H1 (cell line): Measurements from ENCODE around the gene GCAT. TPM values are rescaled to one million over a fixed set of nuclear protein-coding genes. Genes with fewer than 3 reads are reported as not detected.

ENCODE experiments used
- CTCF ChIA-PET: fragments of 300-600 bp; sonication (Branson Sonifier 250); formaldehyde crosslinking; loops from one replicate; lab custom pipeline; 2021; ENCODE audit not compliant: partially characterized antibody; lab: Charles Lee
- POLR2A ChIA-PET: fragments of 300-600 bp; sonication (Branson Sonifier 250); formaldehyde crosslinking; loops from one replicate; lab custom pipeline; 2021; ENCODE audit warnings: inconsistent platforms; ENCODE audit not compliant: partially characterized antibody; lab: Charles Lee
- DNase-seq, 2 experiments: peaks; one replicate each; pipeline versions ENCODE4 v3.0.0 to v3.0.0-alpha.2; 2010 to 2022; ENCODE audit warnings: low spot score in 2 of 2, low read depth in 1 of 2, mixed read lengths in 1 of 2
- FAIRE-seq: peaks from 2 replicates; lab custom pipeline; 2011; peaks lifted over from hg19 to GRCh38; lab: Jason Lieb, UNC
- H2AFZ ChIP-seq: 2 replicates; pipeline ENCODE4 v1.8.1; 2012; ENCODE audit warnings: low read length, inconsistent platforms
- H2AK5ac ChIP-seq: 2 replicates; pipeline ENCODE4 v1.6.1; 2013; ENCODE audit warnings: low read depth, low read length
- H2BK120ac ChIP-seq: replicated peaks from 2 replicates; pipeline ENCODE3; 2013; ENCODE audit warnings: low read depth, low read length, inconsistent platforms
- H2BK12ac ChIP-seq: 2 replicates; pipeline ENCODE4 v1.6.1; 2013; ENCODE audit warnings: low read depth, low read length
- H2BK15ac ChIP-seq: 2 replicates; pipeline ENCODE4 v1.6.1; 2013; ENCODE audit warnings: low read length
- H2BK20ac ChIP-seq: 2 replicates; pipeline ENCODE4 v1.6.1; 2013; ENCODE audit warnings: low read length
- H2BK5ac ChIP-seq: 2 replicates; pipeline ENCODE4 v1.6.1; 2013; ENCODE audit warnings: low read depth, low read length
- H3K14ac ChIP-seq: 2 replicates; pipeline ENCODE4 v1.6.1; 2013; ENCODE audit warnings: inconsistent platforms; ENCODE audit not compliant: insufficient read length
- H3K18ac ChIP-seq: 2 replicates; pipeline ENCODE4 v1.6.1; 2013; ENCODE audit warnings: low read length; ENCODE audit errors: extremely low read depth
- H3K23ac ChIP-seq: 2 replicates; pipeline ENCODE4 v1.6.1; 2013; ENCODE audit warnings: inconsistent platforms; ENCODE audit not compliant: insufficient read length
- H3K23me2 ChIP-seq: 2 replicates; pipeline ENCODE4 v1.6.1; 2013; ENCODE audit warnings: low read depth, low read length
- H3K27ac ChIP-seq: 2 replicates; pipeline ENCODE4 v1.6.1; 2011; ENCODE audit warnings: low read depth, low read length, inconsistent platforms
- H3K27me3 ChIP-seq, 4 experiments: replicated peaks in 1 of 4; 1 replicate in 1 of 4; 2 replicates in 3 of 4; pipeline versions ENCODE4 v1.6.1 to v1.8.1; 2011 to 2013; ENCODE audit warnings: low read length in 3 of 4, mild to moderate bottlenecking in 3 of 4, inconsistent platforms in 2 of 4, mixed read lengths in 2 of 4, moderate library complexity in 1 of 4; ENCODE audit not compliant: control insufficient read depth in 3 of 4, insufficient read depth in 3 of 4; ENCODE audit errors: extremely low read depth in 1 of 4
- H3K36me3 ChIP-seq, 4 experiments: 2 replicates each; pipeline versions ENCODE4 v1.6.1 to v1.8.1; 2011 to 2013; ENCODE audit warnings: mild to moderate bottlenecking in 4 of 4, low read length in 3 of 4, moderate library complexity in 2 of 4, control low read depth in 1 of 4, inconsistent platforms in 1 of 4; ENCODE audit not compliant: insufficient read depth in 4 of 4, control insufficient read depth in 2 of 4
- H3K4ac ChIP-seq: replicated peaks from 2 replicates; pipeline ENCODE3; 2013; ENCODE audit warnings: low read length, low read depth, mixed read lengths, inconsistent platforms; ENCODE audit not compliant: insufficient read length
- H3K4me1 ChIP-seq, 4 experiments: replicated peaks in 1 of 4; 1 replicate in 1 of 4; 2 replicates in 3 of 4; pipeline versions ENCODE4 v1.6.1 to v1.8.1; 2011 to 2013; ENCODE audit warnings: low read length in 3 of 4, inconsistent platforms in 2 of 4, mixed read lengths in 1 of 4; ENCODE audit not compliant: insufficient read depth in 4 of 4, control insufficient read depth in 3 of 4
- H3K4me2 ChIP-seq, 2 experiments: 2 replicates each; pipeline versions ENCODE4 v1.6.1 to v1.8.1; 2011 to 2013; ENCODE audit warnings: low read depth in 2 of 2, low read length in 2 of 2, control low read depth in 1 of 2, inconsistent platforms in 1 of 2, mild to moderate bottlenecking in 1 of 2; ENCODE audit not compliant: insufficient read depth in 1 of 2
- H3K4me3 ChIP-seq, 4 experiments: fragments of 200-600, 300-600 bp in 1 of 4; sonication (generic), shearing (Covaris generic), sonication (Bioruptor Twin) in 1 of 4; 2 replicates each; pipeline versions ENCODE4 v1.5.1 to v1.8.1; 2011 to 2016; ENCODE audit warnings: low read length in 4 of 4, low read depth in 3 of 4, control low read depth in 2 of 4, inconsistent platforms in 2 of 4, mild to moderate bottlenecking in 2 of 4, mixed read lengths in 1 of 4, moderate library complexity in 1 of 4; ENCODE audit not compliant: insufficient read depth in 2 of 4; ENCODE audit errors: extremely low read depth in 1 of 4
- H3K56ac ChIP-seq: replicated peaks from 2 replicates; pipeline ENCODE3; 2013; ENCODE audit warnings: low read depth, mild to moderate bottlenecking, mixed read lengths, low read length, inconsistent platforms; ENCODE audit not compliant: insufficient read length
- H3K79me1 ChIP-seq: 2 replicates; pipeline ENCODE4 v1.6.1; 2013; ENCODE audit warnings: low read depth, low read length, control low read depth
- H3K79me2 ChIP-seq, 2 experiments: 2 replicates each; pipeline versions ENCODE4 v1.6.1 to v1.8.1; 2012 to 2013; ENCODE audit warnings: low read length in 2 of 2, mild to moderate bottlenecking in 2 of 2, inconsistent platforms in 1 of 2; ENCODE audit not compliant: insufficient read depth in 2 of 2, control insufficient read depth in 1 of 2
- H3K9ac ChIP-seq, 4 experiments: replicated peaks in 1 of 4; 1 replicate in 1 of 4; 2 replicates in 3 of 4; pipeline versions ENCODE4 v1.6.1 to v1.8.1; 2011 to 2013; ENCODE audit warnings: low read depth in 3 of 4, low read length in 3 of 4, control low read depth in 2 of 4, mild to moderate bottlenecking in 2 of 4, moderate library complexity in 2 of 4, inconsistent platforms in 1 of 4; ENCODE audit errors: extremely low read depth in 1 of 4
- H3K9me3 ChIP-seq, 2 experiments: 2 replicates each; pipeline versions ENCODE4 v1.6.1 to v1.8.1; 2012 to 2013; ENCODE audit warnings: mild to moderate bottlenecking in 2 of 2, moderate library complexity in 2 of 2, control low read depth in 1 of 2, inconsistent platforms in 1 of 2, low read depth in 1 of 2, low read length in 1 of 2, mixed read lengths in 1 of 2; ENCODE audit not compliant: insufficient read depth in 2 of 2
- H4K20me1 ChIP-seq, 2 experiments: replicated peaks in 1 of 2; 2 replicates each; pipeline versions ENCODE3 to v1.8.1; 2011 to 2013; ENCODE audit warnings: inconsistent platforms in 2 of 2, low read length in 2 of 2, mild to moderate bottlenecking in 1 of 2; ENCODE audit not compliant: insufficient read depth in 2 of 2, control insufficient read depth in 1 of 2
- H4K5ac ChIP-seq: 2 replicates; pipeline ENCODE4 v1.6.1; 2013; ENCODE audit warnings: low read length, low read depth, mixed read lengths, inconsistent platforms; ENCODE audit not compliant: insufficient read length
- H4K8ac ChIP-seq: 2 replicates; pipeline ENCODE4 v1.8.0; 2013; ENCODE audit warnings: mild to moderate bottlenecking, moderate library complexity, low read length, inconsistent platforms; ENCODE audit not compliant: insufficient read depth; ENCODE audit errors: extremely low read depth
- H4K91ac ChIP-seq: replicated peaks from 2 replicates; pipeline ENCODE3; 2013; ENCODE audit warnings: low read length, mixed read lengths, inconsistent platforms; ENCODE audit not compliant: insufficient read length
- EZH2 ChIP-seq: fragments of 200-600 bp; sonication (generic); IDR thresholded peaks from 2 replicates; pipeline ENCODE4 v1.7.1; 2012; ENCODE audit warnings: low read depth, mild to moderate bottlenecking, moderate library complexity, low read length, inconsistent platforms; ENCODE audit not compliant: severe bottlenecking
- POU5F1 ChIP-seq: IDR thresholded peaks from 2 replicates; pipeline ENCODE4 v1.6.1; 2011; ENCODE audit warnings: low read depth, mild to moderate bottlenecking, low read length, moderate library complexity
- RAD21 ChIP-seq, 2 experiments: IDR thresholded peaks in 1 of 2; conservative IDR thresholded peaks in 1 of 2; 2 replicates each; pipeline ENCODE4 v1.6.1; 2011; ENCODE audit warnings: low read depth in 2 of 2, low read length in 2 of 2, improper control_type of control experiment in 1 of 2, inconsistent platforms in 1 of 2, mild to moderate bottlenecking in 1 of 2, moderate library complexity in 1 of 2
- SIX5 ChIP-seq: IDR thresholded peaks from 2 replicates; pipeline ENCODE4 v1.6.1; 2011; ENCODE audit warnings: mild to moderate bottlenecking, low read depth, low read length
- TBP ChIP-seq: IDR thresholded peaks from 2 replicates; pipeline ENCODE4 v1.6.1; 2011; ENCODE audit warnings: low read depth, low read length, improper control_type of control experiment
- WGBS, 2 experiments: shearing (Covaris generic) in 1 of 2; methylation state at CpG; one replicate each; pipeline versions ENCODE4 v1.1.6 to v1.1.7; 2013 to 2015; ENCODE audit warnings: low lambda C conversion rate in 2 of 2, mixed read lengths in 2 of 2, inconsistent platforms in 1 of 2, low coverage in 1 of 2, missing lambda C conversion rate in 1 of 2; ENCODE audit not compliant: insufficient replicate concordance in 2 of 2, insufficient coverage in 1 of 2, insufficient read length in 1 of 2; ENCODE audit errors: extremely low coverage in 1 of 2, missing lambda C conversion rate in 1 of 2; 5-methylcytosine and 5-hydroxymethylcytosine counted together
- polyA plus RNA-seq, 7 experiments: library from polyadenylated mRNA; depleted of rRNA in 3 of 7; stranded (reverse) in 5 of 7; unstranded in 2 of 7; fragments of >200 nt in 5 of 7; fragments of 200-250 nt in 2 of 7; gene quantifications; 1 replicate in 5 of 7; 2 replicates in 1 of 7; 4 replicates in 1 of 7; pipeline versions ENCODE4 v1.2.1 to v1.2.3, GENCODE V29; 2011 to 2013; ENCODE audit warnings: missing spikeins in 2 of 7, mixed read lengths in 2 of 7
- total RNA-seq: library from RNA; stranded (reverse); fragmentation: NEBNext Ultra II Directional; extraction: Animal tissue kit (Norgen Biotek cat#: 25700); gene quantifications from 2 replicates; pipeline ENCODE4 v1.2.1, GENCODE V29; 2021

The GCAT gene
- total and polyA plus RNA-seq, 2 of the 8 experiments (the other 6 are each of a cell fraction or from before 2014, with no cell fraction given): 24.3 to 47.5 TPM

- Histone ChIP-seq H4K20me1 (peaks cover 2 to 7% of the 10 kb centered on the region in 2 experiments), H3K4me2 (no peak overlapping the region), H3K79me1 (peaks cover 10% of the 10 kb centered on the region), H3K4me1 (peaks cover 0 to 2% (median 2%) of the 10 kb centered on the region in 4 experiments; a peak in 3 of 7 replicates), H4K8ac (no peak overlapping the region), H3K4me3 (no peak overlapping the region), H2AFZ (no peak overlapping the region), H3K36me3 (peaks cover 26 to 66% (median 55%) of the 10 kb centered on the region in 4 experiments), H4K5ac (no peak overlapping the region), H2BK12ac (no peak overlapping the region), H2BK20ac (no peak overlapping the region), H3K23ac (no peak overlapping the region), H3K9ac (no peak overlapping the region), H3K27me3 (no peaks in the 10 kb centered on the region), H2AK5ac (no peak overlapping the region), H3K23me2 (peaks cover 9% of the 10 kb centered on the region), H2BK15ac (no peak overlapping the region), H2BK5ac (no peak overlapping the region), H4K91ac (no peak overlapping the region), H3K18ac (no peak overlapping the region), H3K27ac (no peak overlapping the region), H3K14ac (no peak overlapping the region), H3K4ac (no peak overlapping the region), H3K79me2 (peaks cover 9 to 67% of the 10 kb centered on the region in 2 experiments), H2BK120ac (no peak overlapping the region), H3K9me3 (no peaks in the 10 kb centered on the region), H3K56ac (no peak overlapping the region)
- TF ChIP-seq SIX5 (no peak), RAD21 (IDR thresholded peaks at IDR 0.05 in 1 of 2, conservative IDR thresholded peaks at IDR 0.05 in 1 of 2; ENCODE audit: low read depth in 2 of 2, low read length in 2 of 2) (no peak), TBP (no peak), EZH2 (no peak), POU5F1 (no peak)
- ChIA-PET CTCF (interaction anchor here (1.5 to 5.6 kb wide), 3 partner anchors 10 to 35 kb away, joined by 4 to 38 read pairs (median 29); no protein-coding TSS in a partner anchor), POLR2A (interaction anchor here (0.6 to 4.3 kb wide), 10 partner anchors 8 to 45 kb away, joined by 3 to 24 read pairs (median 4); partner anchors contain the start of genes ANKRD54, GALR3 and GCAT)
- no peak for FAIRE-seq
- 95% methylated on average over 5 of the region's 5 CpGs; no CpG with 5 or more reads in 1 of the 2 experiments for WGBS, 2 experiments
- DNase-seq: no peak
Measured at GRCh38 chr22:37852418-37852817, 44.7 kb downstream of the GCAT start.
